ENCODE results near the gene AUP1. TPM values are rescaled to one million over a fixed set of nuclear protein-coding genes. Genes with fewer than 3 reads are reported as not detected.

The AUP1 gene
- total and polyA plus RNA-seq, 9 of the 15 experiments (the other 6 are each of a cell fraction or from before 2014, with no cell fraction given): 70.7 to 245 (median 165) TPM

DNA sequence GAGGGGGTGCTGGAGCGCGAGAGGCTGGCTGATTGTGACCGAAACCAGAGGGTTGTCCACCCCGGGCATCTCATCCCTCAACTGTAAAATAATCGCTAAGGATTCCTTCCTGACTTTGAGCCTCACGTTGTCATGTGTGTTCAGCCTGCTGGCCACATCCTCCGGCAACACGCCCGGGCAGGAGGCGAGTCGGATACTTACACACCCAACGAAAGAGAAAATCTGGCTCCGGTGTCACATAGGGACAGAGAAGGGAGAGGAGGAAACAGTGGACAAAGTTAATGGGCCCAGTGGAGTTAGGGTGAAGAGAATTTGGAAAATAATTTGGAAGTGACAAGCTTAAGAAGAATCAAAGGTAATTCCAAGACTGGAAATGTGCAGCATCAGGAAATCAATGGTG lies 12.9 kb downstream of the AUP1 start:
- no peak overlapping the region for H3K4me3 ChIP-seq
- H3K79me2 ChIP-seq (ENCODE audit: control insufficient read depth, insufficient read depth, low read length): no peaks in the 10 kb centered on the region
- H2AFZ ChIP-seq (ENCODE audit: low read depth, low read length): no peak overlapping the region
- no peak overlapping the region for H3K9ac ChIP-seq (ENCODE audit: insufficient read depth in 1 of 2, low read depth in 2 of 2, low read length in 2 of 2)
- no peaks in the 10 kb centered on the region for H3K36me3 ChIP-seq (ENCODE audit: control insufficient read depth, insufficient read depth, low read length)
- no peaks in the 10 kb centered on the region for H3K27me3 ChIP-seq (ENCODE audit: control insufficient read depth in 2 of 2, insufficient read depth in 2 of 2, low read length in 2 of 2)
- no TSS peak for BruUV-seq (replicated peaks)
- intact Hi-C loops (cut with micrococcal nuclease) (no loop called here), in situ Hi-C loops (cut with MboI) (no loop called here)
- no peaks in the 10 kb centered on the region for H4K20me1 ChIP-seq (replicated peaks; ENCODE audit: control insufficient read depth, insufficient read depth, low read length)
- ATAC-seq (no peak), FAIRE-seq (no peak), DNase-seq (ENCODE audit: extremely low read depth in 1 of 4, low spot score in 3 of 4) (no peak)
- WGBS (ENCODE audit: insufficient coverage, low coverage, missing lambda C conversion rate): 78% methylated on average over 10 of the region's 13 CpGs
- no peaks in the 10 kb centered on the region for H3K9me1 ChIP-seq (ENCODE audit: control insufficient read depth, insufficient read depth, low read length)
- H3K4me2 ChIP-seq (ENCODE audit: insufficient read depth, low read length): no peak overlapping the region
- ChIA-PET CTCF (ENCODE audit: low intra/inter-chr PET ratio) (no interaction called here), POLR2A (interaction anchor here (1.5 kb wide), 1 partner anchor 11 kb away, joined by 5 read pairs; no protein-coding TSS in a partner anchor)
- H3K27ac ChIP-seq (ENCODE audit: extremely low read depth, low read depth, low read length): no peak overlapping the region
- H3K9me3 ChIP-seq (replicated peaks; ENCODE audit: control insufficient read depth, insufficient read depth, low read depth, low read length): no peaks in the 10 kb centered on the region
- TF ChIP-seq ZNF778 (CRISPR knock-in tag; IDR thresholded peaks at IDR 0.05): no peak
- no peak for TF ChIP-seq C11orf30 (IDR thresholded peaks at IDR 0.05; ENCODE audit: low read depth)
- no peak for TF ChIP-seq SAFB (IDR thresholded peaks at IDR 0.05; ENCODE audit: borderline replicate concordance, low read depth, low read length)
- TF ChIP-seq, protein P1, sequence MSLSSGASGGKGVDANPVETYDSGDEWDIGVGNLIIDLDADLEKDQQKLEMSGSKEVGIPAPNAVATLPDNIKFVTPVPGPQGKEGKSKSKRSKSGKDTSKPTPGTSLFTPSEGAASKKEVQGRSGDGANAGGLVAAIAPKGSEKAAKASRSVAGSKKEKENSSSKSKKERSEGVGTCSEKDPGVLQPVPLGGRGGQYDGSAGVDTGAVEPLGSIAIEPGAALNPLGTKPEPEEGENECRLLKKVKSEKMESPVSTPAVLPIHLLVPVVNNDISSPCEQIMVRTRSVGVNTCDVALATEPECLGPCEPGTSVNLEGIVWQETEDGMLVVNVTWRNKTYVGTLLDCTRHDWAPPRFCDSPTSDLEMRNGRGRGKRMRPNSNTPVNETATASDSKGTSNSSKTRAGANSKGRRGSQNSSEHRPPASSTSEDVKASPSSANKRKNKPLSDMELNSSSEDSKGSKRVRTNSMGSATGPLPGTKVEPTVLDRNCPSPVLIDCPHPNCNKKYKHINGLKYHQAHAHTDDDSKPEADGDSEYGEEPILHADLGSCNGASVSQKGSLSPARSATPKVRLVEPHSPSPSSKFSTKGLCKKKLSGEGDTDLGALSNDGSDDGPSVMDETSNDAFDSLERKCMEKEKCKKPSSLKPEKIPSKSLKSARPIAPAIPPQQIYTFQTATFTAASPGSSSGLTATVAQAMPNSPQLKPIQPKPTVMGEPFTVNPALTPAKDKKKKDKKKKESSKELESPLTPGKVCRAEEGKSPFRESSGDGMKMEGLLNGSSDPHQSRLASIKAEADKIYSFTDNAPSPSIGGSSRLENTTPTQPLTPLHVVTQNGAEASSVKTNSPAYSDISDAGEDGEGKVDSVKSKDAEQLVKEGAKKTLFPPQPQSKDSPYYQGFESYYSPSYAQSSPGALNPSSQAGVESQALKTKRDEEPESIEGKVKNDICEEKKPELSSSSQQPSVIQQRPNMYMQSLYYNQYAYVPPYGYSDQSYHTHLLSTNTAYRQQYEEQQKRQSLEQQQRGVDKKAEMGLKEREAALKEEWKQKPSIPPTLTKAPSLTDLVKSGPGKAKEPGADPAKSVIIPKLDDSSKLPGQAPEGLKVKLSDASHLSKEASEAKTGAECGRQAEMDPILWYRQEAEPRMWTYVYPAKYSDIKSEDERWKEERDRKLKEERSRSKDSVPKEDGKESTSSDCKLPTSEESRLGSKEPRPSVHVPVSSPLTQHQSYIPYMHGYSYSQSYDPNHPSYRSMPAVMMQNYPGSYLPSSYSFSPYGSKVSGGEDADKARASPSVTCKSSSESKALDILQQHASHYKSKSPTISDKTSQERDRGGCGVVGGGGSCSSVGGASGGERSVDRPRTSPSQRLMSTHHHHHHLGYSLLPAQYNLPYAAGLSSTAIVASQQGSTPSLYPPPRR (CRISPR knock-in tag; IDR thresholded peaks at IDR 0.05; ENCODE audit: borderline replicate concordance): no peak
- H3K4me1 ChIP-seq (replicated peaks in 1 of 2; ENCODE audit: control insufficient read depth in 2 of 2, insufficient read depth in 2 of 2, low read length in 2 of 2): peaks cover 0 to 19% of the 10 kb centered on the region in 2 experiments; a peak in 3 of 5 replicates

Measured in K562 (cell line).